ENCODE results near the gene SMTNL1. TPM values are rescaled to one million over a fixed set of nuclear protein-coding genes. Genes with fewer than 3 reads are reported as not detected.

The SMTNL1 gene
- polyA plus RNA-seq, 1 experiment: not detected

DNA sequence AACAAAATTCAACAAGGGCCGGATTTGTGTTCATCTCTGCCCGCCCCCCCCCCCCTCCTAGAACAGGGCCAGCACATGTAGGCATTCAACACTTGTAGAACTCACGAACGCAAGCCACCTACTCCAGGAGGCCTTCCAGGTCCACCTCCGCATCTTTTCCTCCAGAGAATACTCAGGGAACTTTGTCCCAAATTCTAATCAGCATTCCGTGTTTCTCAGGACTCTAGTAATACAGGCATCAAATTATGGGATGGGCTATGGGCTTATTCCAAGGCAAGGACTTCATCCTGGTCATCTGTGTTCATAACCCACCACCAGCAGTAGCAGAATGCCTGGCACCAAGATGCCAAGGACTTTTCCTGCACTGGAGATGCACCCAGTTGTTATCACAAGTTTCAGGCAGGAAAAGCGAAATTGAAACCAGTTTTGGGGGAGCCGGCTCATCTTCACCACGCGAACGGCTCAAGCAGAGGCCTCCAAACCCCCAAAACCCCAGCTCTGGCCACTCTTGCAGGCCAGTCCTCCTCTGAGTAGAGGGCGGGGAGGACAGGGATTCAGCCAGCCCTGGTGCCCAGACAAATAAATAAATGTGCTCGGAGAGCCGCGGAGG lies 29.6 kb downstream of the SMTNL1 start:
- Histone ChIP-seq H3K4me3 (ENCODE audit: low read depth, low read length) (peak overlapping the region; percentile 96), H3K27me3 (ENCODE audit: control insufficient read depth, insufficient read depth, low read length) (no peaks in the 10 kb centered on the region), H3K27ac (ENCODE audit: low read depth, low read length) (peak overlapping the region; percentile 65), H3K9me3 (ENCODE audit: control insufficient read depth, insufficient read depth, low read length) (no peaks in the 10 kb centered on the region; the same call in 1 of the 2 replicates)
- POLR2A ChIA-PET: interaction anchor here (1.2 to 2.1 kb wide), 2 partner anchors 72 to 77 kb away, joined by 4 to 11 read pairs; no protein-coding TSS in a partner anchor
- no peak for TF ChIP-seq CTCF (IDR thresholded peaks at IDR 0.05; ENCODE audit: low read depth, low read length)
- CTCF ChIA-PET: interaction anchor here (0.7 to 7.5 kb wide), 18 partner anchors 9 to 957 kb away, joined by 3 to 227 read pairs (median 4); partner anchors contain the start of gene SERPING1
- DNase-seq (ENCODE audit: low read depth, low spot score): no peak

- Histone ChIP-seq H3K27ac (ENCODE audit: low read depth, low read length) (peak within 1 kb of the TSS; percentile 75), H3K9me3 (ENCODE audit: control insufficient read depth, insufficient read depth, low read length) (no peaks in the 10 kb centered on the region; the same call in 1 of the 2 replicates), H3K27me3 (ENCODE audit: control insufficient read depth, insufficient read depth, low read length) (no peaks in the 10 kb centered on the region), H3K4me3 (ENCODE audit: low read depth, low read length) (peak within 1 kb of the TSS; percentile 96)
- no peak for DNase-seq (ENCODE audit: low read depth, low spot score)
- no peak for TF ChIP-seq CTCF (IDR thresholded peaks at IDR 0.05; ENCODE audit: low read depth, low read length)
- CTCF ChIA-PET: interaction anchor here (0.6 to 7.5 kb wide), 31 partner anchors 9 to 956 kb away, joined by 3 to 227 read pairs (median 4); partner anchors contain the start of genes CLP1 and SERPING1
- POLR2A ChIA-PET: interaction anchor here (0.6 to 2.1 kb wide), 5 partner anchors 72 to 80 kb away, joined by 3 to 11 read pairs (median 5); no protein-coding TSS in a partner anchor
Observed at GRCh38 chr11:57567515-57568329, 30.3 kb downstream of the SMTNL1 start, which contains the start of gene UBE2L6. Gene UBE2L6 (minus strand): TSS chr11:57567672. CDS start chr11:57567611, 61 bp downstream.

DNA sequence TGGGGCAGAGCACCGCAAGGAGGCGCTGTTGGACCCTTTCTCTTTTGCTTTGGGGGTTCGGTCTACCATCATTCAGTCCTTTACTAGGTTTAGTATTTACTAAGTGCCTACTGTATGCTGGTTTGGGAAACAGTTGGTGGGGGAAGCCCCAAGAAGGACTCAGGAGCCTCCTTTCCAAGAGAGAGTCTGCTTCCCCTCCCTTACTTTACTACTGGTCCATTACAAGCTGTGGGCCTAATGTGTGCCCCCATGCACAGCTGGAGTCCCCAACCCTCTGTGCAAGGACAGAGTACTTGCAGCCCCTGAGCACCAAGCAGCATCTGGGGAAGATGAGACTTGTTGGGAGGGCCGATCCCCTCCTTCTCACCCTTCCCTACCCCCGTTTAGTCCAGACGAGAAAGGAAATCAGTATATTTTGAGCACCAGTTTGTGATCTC lies 31.0 kb downstream of the SMTNL1 start:
- Histone ChIP-seq H3K27ac (ENCODE audit: low read depth, low read length) (peak overlapping the region; percentile 68), H3K27me3 (ENCODE audit: control insufficient read depth, insufficient read depth, low read length) (no peaks in the 10 kb centered on the region), H3K9me3 (ENCODE audit: control insufficient read depth, insufficient read depth, low read length) (no peaks in the 10 kb centered on the region; the same call in 1 of the 2 replicates), H3K4me3 (ENCODE audit: low read depth, low read length) (peak overlapping the region; percentile 96)
- peak; percentile 94 for TF ChIP-seq CTCF (IDR thresholded peaks at IDR 0.05; ENCODE audit: low read depth, low read length)
- ChIA-PET CTCF (interaction anchor here (0.6 to 7.5 kb wide), 28 partner anchors 10 to 958 kb away, joined by 3 to 227 read pairs (median 4); partner anchors contain the start of genes CLP1 and SERPING1), POLR2A (interaction anchor here (0.6 to 2.1 kb wide), 4 partner anchors 71 to 80 kb away, joined by 3 to 11 read pairs (median 6); no protein-coding TSS in a partner anchor)
- DNase-seq (ENCODE audit: low read depth, low spot score): peak; percentile 33

- H3K27ac ChIP-seq (ENCODE audit: low read depth, low read length): no peak overlapping the region
- ChIA-PET POLR2A (no interaction called here), CTCF (interaction anchor here (1.3 to 7.5 kb wide), 3 partner anchors 45 to 114 kb away, joined by 3 to 227 read pairs (median 6); no protein-coding TSS in a partner anchor)
- H3K4me3 ChIP-seq (ENCODE audit: low read depth, low read length): no peak overlapping the region
- H3K27me3 ChIP-seq (ENCODE audit: control insufficient read depth, insufficient read depth, low read length): peaks cover 4% of the 10 kb centered on the region
- DNase-seq (ENCODE audit: low read depth, low spot score): no peak
- no peak for TF ChIP-seq CTCF (IDR thresholded peaks at IDR 0.05; ENCODE audit: low read depth, low read length)
- H3K9me3 ChIP-seq (ENCODE audit: control insufficient read depth, insufficient read depth, low read length): no peaks in the 10 kb centered on the region; the same call in 1 of the 2 replicates
Observed at GRCh38 chr11:57571606-57572005, 34.2 kb downstream of the SMTNL1 start.
